ENCODE data around the gene DAPK2. TPM values are rescaled to one million over a fixed set of nuclear protein-coding genes. Genes with fewer than 3 reads are reported as not detected.

Gene DAPK2
- total RNA-seq, 4 donors from 2014 or later = 45.1 to 244 (median 107) TPM

- Histone ChIP-seq H3K4me3 (no peak overlapping the region), H3K9me3 (no peaks in the 10 kb centered on the region), H3K36me3 (no peaks in the 10 kb centered on the region), H3K27me3 (no peaks in the 10 kb centered on the region), H3K4me1 (peaks cover 0 to 26% (median 16%) of the 10 kb centered on the region in 4 donors), H3K27ac (peak overlapping the region in 2 of 4 donors; percentile 5 to 46)
- DNase-seq = no peak
- no peak for TF ChIP-seq POLR2A (IDR thresholded peaks at IDR 0.05)
- TF ChIP-seq POLR2AphosphoS5 (IDR thresholded peaks at IDR 0.05) = no peak
- TF ChIP-seq EP300 (IDR thresholded peaks at IDR 0.05; ENCODE audit: low read depth) = no peak
- no peak for TF ChIP-seq CTCF (IDR thresholded peaks at IDR 0.05)
- intact Hi-C loops (cut with DNase I; ENCODE audit: low total_unique reads) = no loop called here
- 58 to 75% methylated on average over 2 to 3 of the region's 3 CpGs for WGBS, 2 donors (ENCODE audit: low coverage in 1 of 2)
- in situ Hi-C loops (cut with MboI; ENCODE audit: low pct_ligation_motif_present in 1 of 4, low pct_unique_long_range_greater_than_20kb in 1 of 4, low sequenced_read_pairs in 3 of 4) = no loop called here
Observed at GRCh38 chr15:63991706-63992105, 54.6 kb downstream of the DAPK2 start.

- 74 to 81% methylated on average over 7 of the region's 8 CpGs for WGBS, 2 donors (ENCODE audit: low coverage in 1 of 2)
- peaks cover 0 to 37% (median 16%) of the 10 kb centered on the region in 4 donors for H3K4me1 ChIP-seq
- no peak for DNase-seq
Observed at GRCh38 chr15:63990454-63990853, 55.8 kb downstream of the DAPK2 start.

GRCh38 chr15:63987796-63988378 lies 58.4 kb downstream of the DAPK2 start:
- in situ Hi-C loops (cut with MboI; ENCODE audit: low pct_ligation_motif_present in 1 of 4, low pct_unique_long_range_greater_than_20kb in 1 of 4, low sequenced_read_pairs in 3 of 4) (no loop called here), intact Hi-C loops (cut with DNase I; ENCODE audit: low total_unique reads) (no loop called here)
- TF ChIP-seq POLR2AphosphoS5 (IDR thresholded peaks at IDR 0.05) (no peak), POLR2A (IDR thresholded peaks at IDR 0.05) (no peak), CTCF (IDR thresholded peaks at IDR 0.05) (no peak), EP300 (IDR thresholded peaks at IDR 0.05; ENCODE audit: low read depth) (no peak)
- H3K27ac ChIP-seq = no peak overlapping the region
- no peaks in the 10 kb centered on the region for H3K9me3 ChIP-seq
- WGBS, 2 donors (ENCODE audit: low coverage in 1 of 2) = 90% methylated on average over 4 of the region's 4 CpGs; no CpG with 5 or more reads in 1 of the 2 donors
- no peaks in the 10 kb centered on the region for H3K36me3 ChIP-seq
- peak; percentile 4 for DNase-seq
- H3K4me3 ChIP-seq = no peak overlapping the region
- no peaks in the 10 kb centered on the region for H3K27me3 ChIP-seq
- peaks cover 0 to 25% (median 12%) of the 10 kb centered on the region in 4 donors for H3K4me1 ChIP-seq

More at GRCh38 chr15:63990454-63990853, 55.8 kb downstream of the DAPK2 start:
- no peak overlapping the region for H3K4me3 ChIP-seq
- no peak overlapping the region for H3K27ac ChIP-seq
- in situ Hi-C loops (cut with MboI; ENCODE audit: low pct_ligation_motif_present in 1 of 4, low pct_unique_long_range_greater_than_20kb in 1 of 4, low sequenced_read_pairs in 3 of 4) (no loop called here), intact Hi-C loops (cut with DNase I; ENCODE audit: low total_unique reads) (no loop called here)
- no peaks in the 10 kb centered on the region for H3K9me3 ChIP-seq
- H3K27me3 ChIP-seq = no peaks in the 10 kb centered on the region
- H3K36me3 ChIP-seq = no peaks in the 10 kb centered on the region
- no peak for TF ChIP-seq POLR2AphosphoS5 (IDR thresholded peaks at IDR 0.05)
- no peak for TF ChIP-seq EP300 (IDR thresholded peaks at IDR 0.05; ENCODE audit: low read depth)
- TF ChIP-seq CTCF (IDR thresholded peaks at IDR 0.05) = no peak

GRCh38 chr15:63986751-63987341 lies 59.4 kb downstream of the DAPK2 start:
- WGBS, 2 donors (ENCODE audit: low coverage in 1 of 2) = 66 to 73% methylated on average over 3 of the region's 3 CpGs
- peak; percentile 27 for DNase-seq
- in situ Hi-C loops (cut with MboI; ENCODE audit: low pct_ligation_motif_present in 1 of 4, low pct_unique_long_range_greater_than_20kb in 1 of 4, low sequenced_read_pairs in 3 of 4) = no loop called here

More at GRCh38 chr15:63986751-63987341, 59.4 kb downstream of the DAPK2 start:
- Histone ChIP-seq H3K4me3 (no peak overlapping the region), H3K4me1 (peaks cover 0 to 18% (median 5%) of the 10 kb centered on the region in 4 donors), H3K36me3 (no peaks in the 10 kb centered on the region), H3K27me3 (no peaks in the 10 kb centered on the region), H3K27ac (peak overlapping the region in 2 of 4 donors; percentile 6 to 13), H3K9me3 (no peaks in the 10 kb centered on the region)
- intact Hi-C loops (cut with DNase I; ENCODE audit: low total_unique reads) = no loop called here
- no peak for TF ChIP-seq POLR2A (IDR thresholded peaks at IDR 0.05)
- TF ChIP-seq POLR2AphosphoS5 (IDR thresholded peaks at IDR 0.05) = no peak
- TF ChIP-seq CTCF (IDR thresholded peaks at IDR 0.05) = no peak
- TF ChIP-seq EP300 (IDR thresholded peaks at IDR 0.05; ENCODE audit: low read depth) = no peak

All from transverse colon (tissue), 4 donors.